Fibroblast of skin of scalp (primary cell): ENCODE results near the gene TRIM72.
A peak's percentile ranks its signal among the peaks of the same experiment; 100 is the strongest.
"Not testable (repeated sequence)": the region's sequence is repeated elsewhere in the genome, so short reads cannot be mapped to it uniquely, and the experiment has no call there.

Experiments
- DNase-seq: peaks from one replicate; pipeline ENCODE4 v3.0.0-alpha.2; 2013

The TRIM72 gene

GRCh38 chr16:31215287-31216162 lies 1.6 kb downstream of the TRIM72 start:
- DNase-seq: peak; percentile 27

- DNase-seq: no peak
Observed at GRCh38 chr16:31216422-31217135, 2.7 kb downstream of the TRIM72 start, which contains the start of gene PYDC1. TSS of gene PYDC1 (minus strand) at chr16:31217135. CDS start at chr16:31217028, 107 bp downstream.

GRCh38 chr16:31217136-31217530 lies 3.2 kb downstream of the TRIM72 start:
- no peak for DNase-seq

- no peak for DNase-seq
Observed at GRCh38 chr16:31219154-31219741, 5.3 kb downstream of the TRIM72 start.

GRCh38 chr16:31221357-31222160 lies 7.6 kb downstream of the TRIM72 start:
- no peak for DNase-seq

- no peak for DNase-seq
Observed at GRCh38 chr16:31223044-31223443, 9.1 kb downstream of the TRIM72 start.

- DNase-seq: no peak
Observed at GRCh38 chr16:31224092-31224955, 10.4 kb downstream of the TRIM72 start.

GRCh38 chr16:31225193-31225592 lies 11.3 kb downstream of the TRIM72 start:
- DNase-seq: no peak

GRCh38 chr16:31228206-31228605 lies 14.3 kb downstream of the TRIM72 start:
- no peak for DNase-seq

GRCh38 chr16:31229501-31229900 lies 15.6 kb downstream of the TRIM72 start:
- DNase-seq: no peak

- DNase-seq: no peak
Observed at GRCh38 chr16:31238041-31238440, 24.1 kb downstream of the TRIM72 start.

GRCh38 chr16:31242206-31242605 lies 28.3 kb downstream of the TRIM72 start:
- DNase-seq: no peak

GRCh38 chr16:31243734-31244670 lies 30.1 kb downstream of the TRIM72 start:
- DNase-seq: no peak

- not testable (repeated sequence) for DNase-seq
Observed at GRCh38 chr16:31245598-31245997, 31.7 kb downstream of the TRIM72 start.

- DNase-seq: no peak
Observed at GRCh38 chr16:31246296-31246695, 32.4 kb downstream of the TRIM72 start.

GRCh38 chr16:31248344-31248743 lies 34.4 kb downstream of the TRIM72 start:
- DNase-seq: no peak

GRCh38 chr16:31250782-31251384 lies 37.0 kb downstream of the TRIM72 start:
- DNase-seq: no peak

GRCh38 chr16:31251435-31251834 lies 37.5 kb downstream of the TRIM72 start:
- DNase-seq: no peak

GRCh38 chr16:31253642-31254045 lies 39.7 kb downstream of the TRIM72 start:
- no peak for DNase-seq

- DNase-seq: no peak
Observed at GRCh38 chr16:31256466-31256865, 42.5 kb downstream of the TRIM72 start.
